Natural killer cell (primary cell): ENCODE results near the gene PTPRQ. TPM values are rescaled to one million over a fixed set of nuclear protein-coding genes. Genes with fewer than 3 reads are reported as not detected.

Experiments used
- ATAC-seq, 3 donors: fragments of 150-1000 bp in 2 of 3; fragments of 200-7000 bp in 1 of 3; cut with Tn5 transposase; 1 replicate in 1 of 3; 2 replicates in 2 of 3; pipeline ENCODE4 v1.10.0; 2021; ENCODE audit warnings: mild to moderate bottlenecking in 2 of 3, moderate library complexity in 2 of 3
- DNase-seq, 2 donors: peaks; one replicate each; pipeline versions ENCODE4 v3.0.0 to v3.0.0-alpha.2; 2013 to 2021; ENCODE audit warnings: mixed read lengths in 1 of 2
- H3K27ac ChIP-seq: one replicate; pipeline ENCODE4 v1.5.1; 2013; ENCODE audit warnings: mild to moderate bottlenecking, low read length
- H3K27me3 ChIP-seq: one replicate; pipeline ENCODE4 v1.6.1; 2013; ENCODE audit warnings: low read length; ENCODE audit not compliant: control insufficient read depth, insufficient read depth
- H3K36me3 ChIP-seq: one replicate; pipeline ENCODE4 v1.6.1; 2013; ENCODE audit warnings: low read length; ENCODE audit not compliant: control insufficient read depth, insufficient read depth
- H3K4me1 ChIP-seq: one replicate; pipeline ENCODE4 v1.6.1; 2013; ENCODE audit warnings: low read length; ENCODE audit not compliant: control insufficient read depth, insufficient read depth
- H3K4me3 ChIP-seq: one replicate; pipeline ENCODE4 v1.5.1; 2013; ENCODE audit warnings: low read length
- H3K9me3 ChIP-seq: one replicate; pipeline ENCODE4 v1.6.1; 2013; ENCODE audit warnings: low read length; ENCODE audit not compliant: control insufficient read depth, insufficient read depth
- H3K27ac Mint-ChIP-seq, 2 donors: one replicate each; pipeline ENCODE4 v1.8.0; 2022; ENCODE audit warnings: mild to moderate bottlenecking in 2 of 2, mixed read lengths in 2 of 2, moderate library complexity in 1 of 2
- H3K27me3 Mint-ChIP-seq, 2 donors: one replicate each; pipeline ENCODE4 v1.8.0; 2022; ENCODE audit warnings: low read depth in 2 of 2, mixed read lengths in 2 of 2
- H3K36me3 Mint-ChIP-seq: one replicate; pipeline ENCODE4 v1.8.0; 2022; ENCODE audit warnings: mixed read lengths
- H3K4me1 Mint-ChIP-seq, 2 donors: one replicate each; pipeline ENCODE4 v1.8.0; 2022; ENCODE audit warnings: mixed read lengths in 2 of 2
- H3K4me3 Mint-ChIP-seq: one replicate; pipeline ENCODE4 v1.8.0; 2022; ENCODE audit warnings: mild to moderate bottlenecking, moderate library complexity, mixed read lengths
- H3K9me3 Mint-ChIP-seq, 2 donors: one replicate each; pipeline ENCODE4 v1.8.0; 2022; ENCODE audit warnings: mixed read lengths in 2 of 2
- WGBS: methylation state at CpG from one replicate; pipeline ENCODE4 v1.1.7; 2013; ENCODE audit warnings: missing lambda C conversion rate; ENCODE audit not compliant: insufficient coverage; 5-methylcytosine and 5-hydroxymethylcytosine counted together
- intact Hi-C: fragments of 100-400 bp; cut with micrococcal nuclease; formaldehyde crosslinking; loops from one replicate; pipeline ENCODE4 v1.14.2; 2022
- total RNA-seq, 4 donors: library from RNA; stranded (reverse); fragments of 120-200 nt in 1 of 4; gene quantifications; one replicate each; pipeline versions ENCODE4 v1.2.3 to v1.2.4, GENCODE V29; 2013 to 2022
- TF ChIP-seq, protein P1 (sequence below): fragments of 200-600 bp; IDR thresholded peaks from one replicate; pipeline ENCODE4 v1.8.0; 2022; ENCODE audit warnings: antibody characterized with exemption

Gene PTPRQ
- total RNA-seq, 3 donors from 2014 or later (not counting 1 experiment from before 2014, with no cell fraction given), result not detected

DNA sequence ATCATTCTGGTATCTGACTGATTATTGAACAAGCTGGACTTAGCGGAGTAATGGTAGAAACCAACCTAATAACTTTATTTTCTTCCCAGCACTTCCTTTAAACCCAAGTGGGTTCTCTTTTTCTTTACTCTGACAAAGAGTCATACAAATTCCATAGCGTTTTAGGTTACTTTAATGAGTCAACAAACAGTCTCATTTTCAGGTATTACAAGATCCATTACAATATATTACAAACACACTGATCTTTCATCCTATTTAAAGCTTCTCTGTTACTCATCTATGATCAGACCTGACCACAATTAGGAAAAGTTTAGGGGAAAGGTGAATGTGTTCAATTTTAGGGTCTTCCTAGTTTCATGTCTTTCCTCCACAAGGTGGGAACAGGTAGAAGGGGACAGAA lies 39.4 kb upstream of the PTPRQ start:
- peaks cover under 1 to 1% of the 10 kb centered on the region in 2 donors for H3K9me3 Mint-ChIP-seq
- H3K4me1 ChIP-seq, result no peaks in the 10 kb centered on the region
- peaks cover 4% of the 10 kb centered on the region for H3K27me3 ChIP-seq
- H3K27me3 Mint-ChIP-seq, result peaks cover 0 to 8% of the 10 kb centered on the region in 2 donors
- no peak overlapping the region for H3K27ac Mint-ChIP-seq
- no peak overlapping the region for H3K4me3 Mint-ChIP-seq
- H3K4me3 ChIP-seq, result no peak overlapping the region
- no peaks in the 10 kb centered on the region for H3K4me1 Mint-ChIP-seq
- H3K36me3 ChIP-seq, result no peaks in the 10 kb centered on the region
- H3K9me3 ChIP-seq, result no peaks in the 10 kb centered on the region
- ATAC-seq (no peak), DNase-seq (no peak)
- TF ChIP-seq, protein P1, sequence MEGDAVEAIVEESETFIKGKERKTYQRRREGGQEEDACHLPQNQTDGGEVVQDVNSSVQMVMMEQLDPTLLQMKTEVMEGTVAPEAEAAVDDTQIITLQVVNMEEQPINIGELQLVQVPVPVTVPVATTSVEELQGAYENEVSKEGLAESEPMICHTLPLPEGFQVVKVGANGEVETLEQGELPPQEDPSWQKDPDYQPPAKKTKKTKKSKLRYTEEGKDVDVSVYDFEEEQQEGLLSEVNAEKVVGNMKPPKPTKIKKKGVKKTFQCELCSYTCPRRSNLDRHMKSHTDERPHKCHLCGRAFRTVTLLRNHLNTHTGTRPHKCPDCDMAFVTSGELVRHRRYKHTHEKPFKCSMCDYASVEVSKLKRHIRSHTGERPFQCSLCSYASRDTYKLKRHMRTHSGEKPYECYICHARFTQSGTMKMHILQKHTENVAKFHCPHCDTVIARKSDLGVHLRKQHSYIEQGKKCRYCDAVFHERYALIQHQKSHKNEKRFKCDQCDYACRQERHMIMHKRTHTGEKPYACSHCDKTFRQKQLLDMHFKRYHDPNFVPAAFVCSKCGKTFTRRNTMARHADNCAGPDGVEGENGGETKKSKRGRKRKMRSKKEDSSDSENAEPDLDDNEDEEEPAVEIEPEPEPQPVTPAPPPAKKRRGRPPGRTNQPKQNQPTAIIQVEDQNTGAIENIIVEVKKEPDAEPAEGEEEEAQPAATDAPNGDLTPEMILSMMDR, result no peak
- intact Hi-C loops, result no loop called here
- 83% methylated on average over 2 of the region's 2 CpGs for WGBS
- no peaks in the 10 kb centered on the region for H3K36me3 Mint-ChIP-seq
- H3K27ac ChIP-seq, result no peak overlapping the region

DNA sequence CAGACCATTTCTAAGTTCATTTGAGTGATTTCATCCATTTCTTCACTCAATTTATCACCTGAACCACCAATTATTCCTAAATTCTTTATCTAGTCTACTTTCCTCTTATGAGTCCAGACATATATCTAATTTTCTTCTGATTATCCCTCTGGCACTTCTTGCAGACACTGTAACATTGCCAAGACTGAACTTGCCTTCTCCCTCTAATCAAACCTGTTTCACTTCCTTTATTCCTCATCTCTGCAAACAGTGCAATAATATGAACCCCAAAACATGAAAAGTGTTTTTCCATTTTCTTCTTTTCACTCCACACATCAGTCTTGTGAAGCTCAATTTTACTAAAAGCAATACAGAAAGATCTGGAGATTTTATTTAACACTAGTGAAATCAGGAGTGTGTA lies 37.8 kb upstream of the PTPRQ start:
- H3K27ac ChIP-seq, result no peak overlapping the region
- H3K36me3 Mint-ChIP-seq, result no peaks in the 10 kb centered on the region
- H3K4me1 ChIP-seq, result no peaks in the 10 kb centered on the region

DNA sequence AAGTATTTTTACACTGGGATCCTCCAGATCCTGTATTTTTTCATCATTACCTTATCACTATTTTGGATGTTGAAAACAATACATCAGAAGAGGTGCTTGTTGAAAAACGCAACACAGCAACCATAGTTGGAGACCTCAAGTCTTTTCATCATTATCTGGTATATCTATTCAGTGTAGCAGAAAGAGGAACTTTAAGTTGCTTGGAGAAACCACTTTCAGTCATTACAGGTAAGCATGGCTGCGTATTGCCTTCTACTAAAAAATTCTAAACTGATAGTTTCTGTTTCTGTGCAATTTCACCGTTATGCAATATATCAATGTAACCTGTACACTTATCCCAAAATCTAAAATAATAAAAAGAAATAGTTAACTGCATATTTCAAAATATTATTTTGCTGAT lies 32.2 kb upstream of the PTPRQ start:
- no peaks in the 10 kb centered on the region for H3K27me3 ChIP-seq
- no peak overlapping the region for H3K4me3 ChIP-seq
- ATAC-seq, result no peak
- H3K4me1 ChIP-seq, result no peaks in the 10 kb centered on the region
- H3K4me3 Mint-ChIP-seq, result no peak overlapping the region
- H3K27me3 Mint-ChIP-seq, result no peaks in the 10 kb centered on the region
- peaks cover 4 to 5% of the 10 kb centered on the region in 2 donors for H3K9me3 Mint-ChIP-seq
- intact Hi-C loops, result no loop called here
- no peak overlapping the region for H3K27ac ChIP-seq
- H3K4me1 Mint-ChIP-seq, result no peaks in the 10 kb centered on the region
- no peaks in the 10 kb centered on the region for H3K9me3 ChIP-seq
- H3K36me3 Mint-ChIP-seq, result no peaks in the 10 kb centered on the region
- H3K27ac Mint-ChIP-seq, result no peak overlapping the region
- no peak for DNase-seq
- TF ChIP-seq, protein P1, result no peak
- H3K36me3 ChIP-seq, result no peaks in the 10 kb centered on the region
- 20% methylated on average over 1 of the region's 3 CpGs for WGBS

More for the DNA sequence above, 37.8 kb upstream of the PTPRQ start:
- H3K4me3 Mint-ChIP-seq, result no peak overlapping the region
- Histone ChIP-seq H3K27me3 (peaks cover 2% of the 10 kb centered on the region), H3K4me3 (no peak overlapping the region), H3K9me3 (no peaks in the 10 kb centered on the region), H3K36me3 (no peaks in the 10 kb centered on the region)
- TF ChIP-seq, protein P1, result no peak
- intact Hi-C loops, result no loop called here
- no peaks in the 10 kb centered on the region for H3K9me3 Mint-ChIP-seq
- DNase-seq (no peak), ATAC-seq (no peak)
- no peaks in the 10 kb centered on the region for H3K4me1 Mint-ChIP-seq
- no peak overlapping the region for H3K27ac Mint-ChIP-seq
- no peaks in the 10 kb centered on the region for H3K27me3 Mint-ChIP-seq

DNA sequence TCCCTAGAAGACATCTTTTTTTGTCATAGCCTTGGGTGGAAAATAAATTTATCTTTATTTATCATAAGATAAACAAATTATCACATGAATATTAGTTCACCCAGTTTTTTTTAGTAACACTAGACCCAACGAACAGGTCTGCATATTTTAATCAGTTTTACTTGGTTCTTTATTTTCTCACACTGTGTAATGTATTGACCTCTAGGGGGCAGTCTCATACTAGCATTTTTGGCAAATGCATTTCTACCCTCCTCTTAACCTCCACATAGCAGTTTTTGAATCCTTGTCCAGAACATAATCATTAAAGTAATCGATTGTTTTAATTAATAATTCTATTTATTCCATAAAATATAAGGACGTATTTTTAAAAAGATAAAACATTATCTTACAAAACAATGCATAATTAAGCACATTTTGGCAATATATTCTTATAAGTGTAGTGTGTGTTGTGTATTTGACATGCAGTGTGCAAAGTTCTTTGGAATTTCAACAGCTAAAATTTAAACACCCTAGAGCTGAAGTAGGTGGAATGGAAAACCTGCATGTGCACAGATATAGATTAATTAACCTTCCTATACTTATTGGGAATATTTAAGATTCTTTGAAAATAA lies 31.6 kb upstream of the PTPRQ start:
- no peak overlapping the region for H3K27ac Mint-ChIP-seq
- H3K9me3 ChIP-seq, result no peaks in the 10 kb centered on the region
- H3K27me3 Mint-ChIP-seq, result no peaks in the 10 kb centered on the region
- ATAC-seq (no peak), DNase-seq (no peak)
- no peaks in the 10 kb centered on the region for H3K36me3 Mint-ChIP-seq
- H3K27ac ChIP-seq, result no peak overlapping the region
- TF ChIP-seq, protein P1, result peak; percentile 38
- no peaks in the 10 kb centered on the region for H3K4me1 Mint-ChIP-seq
- H3K4me1 ChIP-seq, result no peaks in the 10 kb centered on the region
- WGBS, result no CpG with 5 or more reads among the region's 3 CpGs
- peaks cover 4 to 5% of the 10 kb centered on the region in 2 donors for H3K9me3 Mint-ChIP-seq
- intact Hi-C loops, result no loop called here
- no peaks in the 10 kb centered on the region for H3K36me3 ChIP-seq
- no peaks in the 10 kb centered on the region for H3K27me3 ChIP-seq
- no peak overlapping the region for H3K4me3 Mint-ChIP-seq
- H3K4me3 ChIP-seq, result no peak overlapping the region
